SK-N-SH (cell line): Measurements from ENCODE around the gene PLEKHM3. TPM values are rescaled to one million over a fixed set of nuclear protein-coding genes. Genes with fewer than 3 reads are reported as not detected.

Experiments
- CTCF ChIA-PET: fragments of 300-600, 350-600 bp; formaldehyde crosslinking; extraction: SDS; loops from one replicate; lab custom pipeline; 2021; lab: Yijun Ruan, JAX
- POLR2A ChIA-PET: fragments of 350-600 bp; sonication (Branson Sonifier 250); formaldehyde crosslinking; extraction: SDS; loops from one replicate; lab custom pipeline; 2020; ENCODE audit warnings: antibody characterized with exemption, inconsistent platforms; lab: Yijun Ruan, JAX
- DNase-seq: peaks from one replicate; pipeline ENCODE4 v3.0.0; 2012
- H2AFZ ChIP-seq: fragments of 200-600 bp; sonication (generic); 2 replicates; pipeline ENCODE4 v1.8.1; 2016; ENCODE audit warnings: antibody characterized with exemption, mild to moderate bottlenecking, low read depth
- H3F3A ChIP-seq: fragments of 200-600 bp; sonication (generic); replicated peaks from 2 replicates; pipeline ENCODE3; 2016; ENCODE audit warnings: antibody characterized with exemption, mild to moderate bottlenecking; ENCODE audit not compliant: insufficient read depth
- H3K27ac ChIP-seq, 2 experiments: fragments of 200-500 bp in 1 of 2; fragments of 200-600 bp in 1 of 2; sonication (Bioruptor generic) in 1 of 2; sonication (generic), shearing (Covaris generic) in 1 of 2; 2 replicates each; pipeline versions ENCODE4 v1.5.1 to v1.6.1; 2014 to 2016; ENCODE audit warnings: low read depth in 2 of 2, inconsistent platforms in 1 of 2, low read length in 1 of 2, mild to moderate bottlenecking in 1 of 2, mixed read lengths in 1 of 2
- H3K27me3 ChIP-seq: fragments of 200-600 bp; sonication (generic), shearing (Covaris generic); 2 replicates; pipeline ENCODE4 v1.6.1; 2016; ENCODE audit warnings: mixed run types; ENCODE audit not compliant: insufficient read depth
- H3K36me3 ChIP-seq, 2 experiments: fragments of 200-500 bp in 1 of 2; fragments of 200-600 bp in 1 of 2; sonication (Bioruptor generic) in 1 of 2; sonication (generic) in 1 of 2; replicated peaks in 1 of 2; 2 replicates each; pipeline versions ENCODE3 to v1.5.1; 2014 to 2016; ENCODE audit warnings: low read length in 1 of 2, mild to moderate bottlenecking in 1 of 2; ENCODE audit not compliant: insufficient read depth in 2 of 2, control insufficient read depth in 1 of 2
- H3K4me1 ChIP-seq, 2 experiments: fragments of 200-500 bp in 1 of 2; fragments of 200-600 bp in 1 of 2; sonication (Bioruptor generic) in 1 of 2; sonication (generic), shearing (Covaris generic) in 1 of 2; 2 replicates each; pipeline versions ENCODE4 v1.5.1 to v1.6.1; 2014 to 2016; ENCODE audit warnings: low read depth in 1 of 2, low read length in 1 of 2, mixed run types in 1 of 2; ENCODE audit not compliant: insufficient read depth in 2 of 2, control insufficient read depth in 1 of 2
- H3K4me2 ChIP-seq: fragments of 200-600 bp; sonication (generic), shearing (Covaris generic); 2 replicates; pipeline ENCODE4 v1.6.1; 2017; ENCODE audit warnings: mixed run types
- H3K4me3 ChIP-seq, 2 experiments: fragments of 200-500 bp in 1 of 2; fragments of 200-600 bp in 1 of 2; sonication (Bioruptor generic) in 1 of 2; sonication (generic), shearing (Covaris generic) in 1 of 2; 2 replicates each; pipeline versions ENCODE4 v1.5.1 to v1.8.1; 2014 to 2016; ENCODE audit warnings: low read depth in 2 of 2, inconsistent platforms in 1 of 2, low read length in 1 of 2, mild to moderate bottlenecking in 1 of 2, mixed read lengths in 1 of 2, moderate library complexity in 1 of 2
- H3K79me2 ChIP-seq: fragments of 200-600 bp; sonication (generic); 2 replicates; pipeline ENCODE4 v1.8.1; 2017; ENCODE audit warnings: mild to moderate bottlenecking; ENCODE audit not compliant: insufficient read depth
- H3K9ac ChIP-seq: fragments of 200-600 bp; sonication (generic); 2 replicates; pipeline ENCODE4 v1.6.1; 2017; ENCODE audit warnings: mixed run types
- H3K9me2 ChIP-seq: fragments of 200-600 bp; sonication (generic); 2 replicates; pipeline ENCODE4 v1.6.1; 2017; ENCODE audit warnings: mixed run types
- H3K9me3 ChIP-seq: fragments of 200-600 bp; sonication (generic); 2 replicates; pipeline ENCODE4 v1.6.1; 2017; ENCODE audit warnings: mixed run types, mild to moderate bottlenecking, moderate library complexity
- H4K20me1 ChIP-seq: fragments of 200-600 bp; sonication (generic); 2 replicates; pipeline ENCODE4 v1.6.1; 2017; ENCODE audit warnings: mild to moderate bottlenecking, mixed run types; ENCODE audit not compliant: insufficient read depth
- CTCF ChIP-seq: fragments of 200-600 bp; sonication (generic); IDR thresholded peaks from 2 replicates; pipeline ENCODE4 v1.6.1; 2017; ENCODE audit warnings: antibody characterized with exemption, mild to moderate bottlenecking, moderate library complexity
- EP300 ChIP-seq, 2 experiments: IDR thresholded peaks; 2 replicates each; pipeline versions ENCODE4 v1.4.0 to v1.6.1; 2012; ENCODE audit warnings: borderline replicate concordance in 1 of 2, low read depth in 1 of 2, low read length in 1 of 2
- FOSL2 ChIP-seq: IDR thresholded peaks from 2 replicates; pipeline ENCODE4 v1.4.0; 2012; ENCODE audit warnings: low read depth, mild to moderate bottlenecking, moderate library complexity, borderline replicate concordance
- FOXJ3 ChIP-seq: sonication (generic); formaldehyde crosslinking; IDR thresholded peaks from 2 replicates; pipeline ENCODE4 v1.5.1; 2020; ENCODE audit warnings: mild to moderate bottlenecking, missing genetic modification reagents
- FOXM1 ChIP-seq: IDR thresholded peaks from 2 replicates; pipeline ENCODE4 v1.4.0; 2012; ENCODE audit warnings: low read depth, mild to moderate bottlenecking
- GABPA ChIP-seq: IDR thresholded peaks from 2 replicates; pipeline ENCODE4 v1.4.0; 2012; ENCODE audit warnings: low read depth, mild to moderate bottlenecking
- JUND ChIP-seq: IDR thresholded peaks from 2 replicates; pipeline ENCODE4 v1.4.0; 2012
- NFIC ChIP-seq: IDR thresholded peaks from 2 replicates; pipeline ENCODE4 v1.4.0; 2012; ENCODE audit warnings: borderline replicate concordance
- NRF1 ChIP-seq: IDR thresholded peaks from 2 replicates; pipeline ENCODE4 v1.6.1; 2012; ENCODE audit warnings: low read depth, mild to moderate bottlenecking, low read length
- RAD21 ChIP-seq: IDR thresholded peaks from 2 replicates; pipeline ENCODE4 v1.6.1; 2012; ENCODE audit warnings: mild to moderate bottlenecking, low read length
- REST ChIP-seq: IDR thresholded peaks from 2 replicates; pipeline ENCODE4 v1.6.1; 2012; ENCODE audit warnings: mild to moderate bottlenecking, low read depth, low read length, moderate library complexity
- RXRA ChIP-seq: IDR thresholded peaks from 2 replicates; pipeline ENCODE4 v1.4.0; 2012; ENCODE audit warnings: low read depth, mild to moderate bottlenecking, borderline replicate concordance
- SIN3A ChIP-seq: IDR thresholded peaks from 2 replicates; pipeline ENCODE4 v1.6.1; 2012; ENCODE audit warnings: low read depth, mild to moderate bottlenecking, low read length, moderate library complexity, borderline replicate concordance
- SMC3 ChIP-seq: IDR thresholded peaks from 2 replicates; pipeline ENCODE4 v1.6.1; 2012; ENCODE audit warnings: low read depth, low read length, improper control_type of control experiment
- TAF1 ChIP-seq: IDR thresholded peaks from 2 replicates; pipeline ENCODE4 v1.6.1; 2012; ENCODE audit warnings: low read depth, mild to moderate bottlenecking, low read length, moderate library complexity, borderline replicate concordance
- TCF12 ChIP-seq: IDR thresholded peaks from 2 replicates; pipeline ENCODE4 v1.4.0; 2012
- ZBTB33 ChIP-seq: IDR thresholded peaks from 2 replicates; pipeline ENCODE4 v1.4.0; 2012; ENCODE audit warnings: low read depth, borderline replicate concordance
- WGBS: methylation state at CpG from one replicate; pipeline ENCODE4 v1.1.6; 2017; ENCODE audit warnings: low lambda C conversion rate; 5-methylcytosine and 5-hydroxymethylcytosine counted together
- polyA plus RNA-seq, 3 experiments: library from polyadenylated mRNA; depleted of rRNA; stranded (reverse); fragments of >200 nt; gene quantifications; 2 replicates each; pipeline ENCODE4 v1.2.3, GENCODE V29; 2012
- TF ChIP-seq, protein P1 (sequence below): fragments of 150-350 bp; IDR thresholded peaks from 2 replicates; pipeline ENCODE4 v1.6.1; 2017; ENCODE audit warnings: antibody characterized with exemption, low read length, low read depth, borderline replicate concordance
- TF ChIP-seq, protein P2 (sequence below): IDR thresholded peaks from 2 replicates; pipeline ENCODE4 v1.4.0; 2012; ENCODE audit warnings: low read depth

Gene PLEKHM3
- polyA plus RNA-seq, 1 of the 3 experiments (the other 2 are of a cell fraction) = 1.9 TPM

GRCh38 chr2:207871506-207871905, 153.8 kb downstream of the PLEKHM3 start:
- no peaks in the 10 kb centered on the region for H3K27me3 ChIP-seq
- H3K27ac ChIP-seq = no peak overlapping the region
- no peak overlapping the region for H3K4me3 ChIP-seq
- H3K9ac ChIP-seq = no peak overlapping the region
- H2AFZ ChIP-seq = no peak overlapping the region
- CTCF ChIA-PET = interaction anchor here (0.9 kb wide), 1 partner anchor 126 kb away, joined by 3 read pairs; no protein-coding TSS in a partner anchor
- no peak overlapping the region for H3K4me2 ChIP-seq
- no peaks in the 10 kb centered on the region for H4K20me1 ChIP-seq
- POLR2A ChIA-PET = no interaction called here
- no peak for TF ChIP-seq RAD21
- TF ChIP-seq, protein P1, sequence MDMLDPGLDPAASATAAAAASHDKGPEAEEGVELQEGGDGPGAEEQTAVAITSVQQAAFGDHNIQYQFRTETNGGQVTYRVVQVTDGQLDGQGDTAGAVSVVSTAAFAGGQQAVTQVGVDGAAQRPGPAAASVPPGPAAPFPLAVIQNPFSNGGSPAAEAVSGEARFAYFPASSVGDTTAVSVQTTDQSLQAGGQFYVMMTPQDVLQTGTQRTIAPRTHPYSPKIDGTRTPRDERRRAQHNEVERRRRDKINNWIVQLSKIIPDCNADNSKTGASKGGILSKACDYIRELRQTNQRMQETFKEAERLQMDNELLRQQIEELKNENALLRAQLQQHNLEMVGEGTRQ = no peak
- TF ChIP-seq ZBTB33 = no peak
- TF ChIP-seq JUND = no peak
- TF ChIP-seq CTCF = no peak
- TF ChIP-seq, protein P2, sequence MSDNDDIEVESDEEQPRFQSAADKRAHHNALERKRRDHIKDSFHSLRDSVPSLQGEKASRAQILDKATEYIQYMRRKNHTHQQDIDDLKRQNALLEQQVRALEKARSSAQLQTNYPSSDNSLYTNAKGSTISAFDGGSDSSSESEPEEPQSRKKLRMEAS = no peak
- TF ChIP-seq FOXJ3 = no peak
- TF ChIP-seq SIN3A = no peak
- no peak for TF ChIP-seq FOXM1
- no peak for TF ChIP-seq TAF1
- TF ChIP-seq SMC3 = no peak
- TF ChIP-seq REST = no peak
- TF ChIP-seq FOSL2 = no peak
- no peak for TF ChIP-seq TCF12
- no peak for TF ChIP-seq EP300 (IDR thresholded peaks at IDR 0.05; ENCODE audit: borderline replicate concordance in 1 of 2, low read depth in 1 of 2, low read length in 1 of 2)
- TF ChIP-seq NRF1 = no peak
- TF ChIP-seq RXRA = no peak
- TF ChIP-seq NFIC = no peak
- no peak for TF ChIP-seq GABPA
- TF ChIP-seq, all 33 proteins: peak for 0
- no peak for DNase-seq
- no peaks in the 10 kb centered on the region for H3K79me2 ChIP-seq
- H3K36me3 ChIP-seq = no peaks in the 10 kb centered on the region
- H3K4me1 ChIP-seq = peaks cover 0 to 3% of the 10 kb centered on the region in 2 experiments; a peak in 2 of 4 replicates
- no peaks in the 10 kb centered on the region for H3K9me2 ChIP-seq
- no peaks in the 10 kb centered on the region for H3F3A ChIP-seq
- no peaks in the 10 kb centered on the region for H3K9me3 ChIP-seq
- WGBS = 100% methylated on average over 1 of the region's 1 CpG
